Activated T-helper 1 cell treated with Interleukin-2 at 50 U/mL for 16 hours (primary cell): ENCODE measurements around the gene TM9SF3.
"Not testable (repeated sequence)": the region's sequence is repeated elsewhere in the genome, so short reads cannot be mapped to it uniquely, and the experiment has no call there.

Experiments used
- DNase-seq: peaks from one replicate; pipeline ENCODE4 v3.0.0-alpha.2; 2020; ENCODE audit warnings: low read depth

The TM9SF3 gene

GRCh38 chr10:96565774-96566173, 21.0 kb downstream of the TM9SF3 start:
- no peak for DNase-seq

GRCh38 chr10:96560966-96561887, 25.6 kb downstream of the TM9SF3 start:
- no peak for DNase-seq

GRCh38 chr10:96560489-96560888, 26.3 kb downstream of the TM9SF3 start:
- DNase-seq: no peak

GRCh38 chr10:96556003-96556402, 30.8 kb downstream of the TM9SF3 start:
- DNase-seq: no peak

- DNase-seq: no peak
Observed at GRCh38 chr10:96555330-96555729, 31.5 kb downstream of the TM9SF3 start.

GRCh38 chr10:96548589-96548988, 38.2 kb downstream of the TM9SF3 start:
- DNase-seq: no peak

GRCh38 chr10:96545558-96545957, 41.3 kb downstream of the TM9SF3 start:
- not testable (repeated sequence) for DNase-seq

- DNase-seq: no peak
Observed at GRCh38 chr10:96541921-96542320, 44.9 kb downstream of the TM9SF3 start.

- DNase-seq: no peak
Observed at GRCh38 chr10:96540240-96540639, 46.6 kb downstream of the TM9SF3 start.

- no peak for DNase-seq
Observed at GRCh38 chr10:96538683-96539082, 48.1 kb downstream of the TM9SF3 start.

GRCh38 chr10:96536129-96536528, 50.7 kb downstream of the TM9SF3 start:
- DNase-seq: no peak

- no peak for DNase-seq
Observed at GRCh38 chr10:96532523-96532922, 54.3 kb downstream of the TM9SF3 start.

- DNase-seq: no peak
Observed at GRCh38 chr10:96529634-96530279, 57.1 kb downstream of the TM9SF3 start.

GRCh38 chr10:96524741-96525140, 62.1 kb downstream of the TM9SF3 start:
- no peak for DNase-seq

GRCh38 chr10:96517284-96517683, 69.5 kb downstream of the TM9SF3 start:
- no peak for DNase-seq

- DNase-seq: no peak
Observed at GRCh38 chr10:96516337-96516736, 70.5 kb downstream of the TM9SF3 start.

- DNase-seq: peak; percentile 30
Observed at GRCh38 chr10:96513698-96514561, 72.9 kb downstream of the TM9SF3 start, which contains the start of gene TLL2. TLL2 (minus strand) TSS chr10:96513926; CDS start chr10:96513685, 241 bp downstream.

- DNase-seq: no peak
Observed at GRCh38 chr10:96513305-96513697, 73.5 kb downstream of the TM9SF3 start.

GRCh38 chr10:96512524-96513304, 74.1 kb downstream of the TM9SF3 start:
- no peak for DNase-seq

- no peak for DNase-seq
Observed at GRCh38 chr10:96511044-96511945, 75.5 kb downstream of the TM9SF3 start.
